GM12878 (cell line): ENCODE measurements around the gene DYNC2LI1. TPM values are rescaled to one million over a fixed set of nuclear protein-coding genes. Genes with fewer than 3 reads are reported as not detected.

Experiments used
- ATAC-seq: fragments of 200-7000 bp; cut with Tn5 transposase; 3 replicates; pipeline ENCODE4 v1.9.1; 2020; ENCODE audit warnings: mild to moderate bottlenecking, moderate library complexity
- BruUV-seq: library from RNA; stranded (reverse); fragments of 400-500 nt; replicated peaks from 2 replicates; lab custom pipeline; 2021; lab: Mats Ljungman, UMichigan
- CTCF ChIA-PET: fragments of 300-600 bp; sonication (Branson Sonifier 250); formaldehyde crosslinking; extraction: SDS; loops from one replicate; lab custom pipeline; 2021; ENCODE audit warnings: inconsistent platforms; lab: Yijun Ruan, JAX
- POLR2A ChIA-PET: fragments of 350-600 bp; formaldehyde crosslinking; extraction: SDS; loops from one replicate; lab custom pipeline; 2021; ENCODE audit warnings: inconsistent platforms; lab: Charles Lee
- RAD21 ChIA-PET: fragments of 300-600 bp; sonication (Branson Sonifier 250); formaldehyde crosslinking; loops from one replicate; lab custom pipeline; 2023; ENCODE audit warnings: antibody characterized with exemption; ENCODE audit not compliant: unreplicated experiment; lab: Charles Lee
- SMC1A ChIA-PET: fragments of 300-600 bp; sonication (Branson Sonifier 250); formaldehyde crosslinking; loops from one replicate; lab custom pipeline; 2023; ENCODE audit not compliant: unreplicated experiment, uncharacterized antibody; lab: Charles Lee
- DNase-seq: peaks from one replicate; pipeline ENCODE4 v3.0.0-alpha.2; 2011; ENCODE audit warnings: low read depth, low spot score
- FAIRE-seq: peaks from 3 replicates; lab custom pipeline; 2011; peaks lifted over from hg19 to GRCh38; lab: Jason Lieb, UNC
- H2AFZ ChIP-seq: 2 replicates; pipeline ENCODE4 v1.6.0; 2011; ENCODE audit warnings: low read depth, low read length, control low read depth; ENCODE audit not compliant: control insufficient read depth
- H3K27ac ChIP-seq: 2 replicates; pipeline ENCODE4 v1.5.1; 2011; ENCODE audit warnings: control low read depth; ENCODE audit not compliant: control insufficient read depth, insufficient read depth
- H3K27me3 ChIP-seq, 2 experiments: replicated peaks in 1 of 2; 2 replicates each; pipeline versions ENCODE4 v1.6.0 to v1.6.1; 2011; ENCODE audit warnings: low read length in 1 of 2; ENCODE audit not compliant: control insufficient read depth in 2 of 2, insufficient read depth in 2 of 2
- H3K36me3 ChIP-seq, 2 experiments: 2 replicates each; pipeline ENCODE4 v1.5.1; 2011; ENCODE audit warnings: low read length in 1 of 2; ENCODE audit not compliant: control insufficient read depth in 2 of 2, insufficient read depth in 2 of 2
- H3K4me1 ChIP-seq: 2 replicates; pipeline ENCODE4 v1.6.1; 2011; ENCODE audit warnings: mild to moderate bottlenecking, low read length, moderate library complexity, mixed read lengths; ENCODE audit not compliant: control insufficient read depth, insufficient read depth
- H3K4me2 ChIP-seq: 2 replicates; pipeline ENCODE4 v1.6.0; 2011; ENCODE audit warnings: control low read depth; ENCODE audit not compliant: control insufficient read depth, insufficient read depth
- H3K4me3 ChIP-seq: fragments of 200-600 bp; sonication (generic); 2 replicates; pipeline ENCODE4 v1.5.1; 2016
- H3K79me2 ChIP-seq: 2 replicates; pipeline ENCODE4 v1.6.0; 2011; ENCODE audit warnings: low read length; ENCODE audit not compliant: control insufficient read depth, insufficient read depth
- H3K9ac ChIP-seq: 2 replicates; pipeline ENCODE4 v1.8.0; 2011; ENCODE audit warnings: low read length, control low read depth, mixed read lengths; ENCODE audit not compliant: control insufficient read depth, insufficient read depth
- H3K9me3 ChIP-seq: replicated peaks from 3 replicates; pipeline ENCODE4 v1.5.1; 2011; ENCODE audit warnings: mild to moderate bottlenecking, low read length; ENCODE audit not compliant: control insufficient read depth, insufficient read depth
- H4K20me1 ChIP-seq: 2 replicates; pipeline ENCODE4 v1.6.0; 2011; ENCODE audit not compliant: control insufficient read depth, insufficient read depth
- BMI1 ChIP-seq: fragments of 450-650 bp; IDR thresholded peaks from 2 replicates; pipeline ENCODE4 v1.6.1; 2016; ENCODE audit warnings: mild to moderate bottlenecking, moderate library complexity, borderline replicate concordance
- CREB1 ChIP-seq: IDR thresholded peaks from 2 replicates; pipeline ENCODE4 v1.6.1; 2012; ENCODE audit warnings: low read depth, mild to moderate bottlenecking, inconsistent platforms
- EGR1 ChIP-seq, 2 experiments: IDR thresholded peaks; 1 replicate in 1 of 2; 2 replicates in 1 of 2; pipeline ENCODE4 v1.6.1; 2011 to 2012; ENCODE audit warnings: low read depth in 2 of 2, low read length in 2 of 2, borderline replicate concordance in 1 of 2, mild to moderate bottlenecking in 1 of 2, moderate library complexity in 1 of 2
- FOS ChIP-seq: IDR thresholded peaks from 3 replicates; pipeline ENCODE4 v1.6.1; 2011; ENCODE audit warnings: borderline replicate concordance; ENCODE audit not compliant: insufficient read length; ENCODE audit errors: extremely low read depth
- FOXM1 ChIP-seq: IDR thresholded peaks from 2 replicates; pipeline ENCODE4 v1.6.1; 2012; ENCODE audit warnings: low read depth, mild to moderate bottlenecking, inconsistent platforms, low read length, moderate library complexity
- GATAD2B ChIP-seq: fragments of 450-650 bp; conservative IDR thresholded peaks from 2 replicates; pipeline ENCODE4 v1.6.1; 2017; ENCODE audit warnings: low read depth, mild to moderate bottlenecking, moderate library complexity
- KLF5 ChIP-seq: fragments of 450-650 bp; IDR thresholded peaks from 2 replicates; pipeline ENCODE4 v1.6.1; 2014; ENCODE audit warnings: mild to moderate bottlenecking; ENCODE audit not compliant: partially characterized antibody
- LARP7 ChIP-seq: fragments of 450-650 bp; IDR thresholded peaks from 2 replicates; pipeline ENCODE4 v1.6.1; 2017; ENCODE audit warnings: mild to moderate bottlenecking
- MEF2A ChIP-seq: IDR thresholded peaks from 2 replicates; pipeline ENCODE4 v1.6.1; 2011; ENCODE audit warnings: low read depth, mild to moderate bottlenecking, low read length, moderate library complexity; ENCODE audit not compliant: insufficient read depth
- NFIC ChIP-seq: IDR thresholded peaks from 2 replicates; pipeline ENCODE4 v1.6.1; 2012; ENCODE audit warnings: low read depth, mild to moderate bottlenecking, inconsistent platforms, low read length, moderate library complexity
- RB1 ChIP-seq: fragments of 450-650 bp; formaldehyde crosslinking; IDR thresholded peaks from 2 replicates; pipeline ENCODE4 v1.6.1; 2017; ENCODE audit warnings: mild to moderate bottlenecking, borderline replicate concordance
- RELA ChIP-seq: fragments of 450-650 bp; IDR thresholded peaks from 2 replicates; pipeline ENCODE4 v1.8.0; 2014; ENCODE audit warnings: borderline replicate concordance; ENCODE audit not compliant: partially characterized antibody
- SIX5 ChIP-seq: IDR thresholded peaks from 2 replicates; pipeline ENCODE4 v1.6.1; 2011; ENCODE audit warnings: mild to moderate bottlenecking, low read depth, low read length, moderate library complexity; ENCODE audit not compliant: severe bottlenecking
- TCF7 ChIP-seq: IDR thresholded peaks from 2 replicates; pipeline ENCODE4 v1.6.1; 2014; ENCODE audit warnings: antibody characterized with exemption, borderline replicate concordance
- WRNIP1 ChIP-seq: IDR thresholded peaks from 2 replicates; pipeline ENCODE4 v1.6.1; 2011; ENCODE audit warnings: low read depth, low read length, improper control_type of control experiment, borderline replicate concordance
- ZBED1 ChIP-seq: IDR thresholded peaks from 2 replicates; pipeline ENCODE4 v1.6.1; 2016; ENCODE audit warnings: borderline replicate concordance
- WGBS: methylation state at CpG from one replicate; pipeline ENCODE4 v1.1.6; 2016; ENCODE audit warnings: low lambda C conversion rate; ENCODE audit not compliant: insufficient replicate concordance, insufficient coverage; ENCODE audit errors: missing lambda C conversion rate; 5-methylcytosine and 5-hydroxymethylcytosine counted together
- in situ Hi-C: fragments of 300-500 bp; cut with MboI; formaldehyde crosslinking; loops from 9 replicates; pipeline ENCODE4 v1.14.3; 2018; ENCODE audit warnings: mixed read lengths
- intact Hi-C: fragments of 100-400 bp; cut with micrococcal nuclease; formaldehyde crosslinking; loops from one replicate; pipeline ENCODE4 v1.14.2; 2022; ENCODE audit not compliant: unreplicated experiment
- polyA plus RNA-seq, 11 experiments: library from polyadenylated mRNA; depleted of rRNA in 4 of 11; unstranded in 6 of 11; stranded (reverse) in 5 of 11; fragments of >200 nt; fragmentation: Nextera tagmentation in 4 of 11; fragmentation: Illumina TruSeq in 1 of 11; extraction: Ambion mirVana in 4 of 11; extraction: Trizol in 1 of 11; gene quantifications; 1 replicate in 1 of 11; 2 replicates in 10 of 11; pipeline versions ENCODE4 v1.2.1 to v1.2.3, GENCODE V29; 2011 to 2016; ENCODE audit warnings: inconsistent platforms in 2 of 11, missing spikeins in 2 of 11, low read depth in 1 of 11
- total RNA-seq, 4 experiments: library from RNA; depleted of rRNA in 3 of 4; stranded (reverse); fragments of >200 nt in 3 of 4; fragmentation: Illumina TruSeq in 1 of 4; extraction: Trizol in 1 of 4; gene quantifications; 2 replicates each; pipeline versions ENCODE4 v1.2.1 to v1.2.3, GENCODE V29; 2013 to 2021
- TF ChIP-seq, protein P1 (sequence below): fragments of 450-650 bp; IDR thresholded peaks from 2 replicates; pipeline ENCODE4 v1.6.1; 2018; ENCODE audit warnings: mild to moderate bottlenecking, low read depth, moderate library complexity; ENCODE audit not compliant: partially characterized antibody
- TF ChIP-seq, protein P2 (sequence below): IDR thresholded peaks from 2 replicates; pipeline ENCODE4 v1.6.1; 2012; ENCODE audit warnings: low read depth, low read length, improper control_type of control experiment

DYNC2LI1 gene
- total and polyA plus RNA-seq, 10 of the 15 experiments (the other 5 are each of a cell fraction or from before 2014, with no cell fraction given), result 9.5 to 27.3 (median 19.3) TPM

- no peak for TF ChIP-seq RB1
Measured at GRCh38 chr2:43852196-43852730, 78.4 kb downstream of the DYNC2LI1 start (continued).

DNA sequence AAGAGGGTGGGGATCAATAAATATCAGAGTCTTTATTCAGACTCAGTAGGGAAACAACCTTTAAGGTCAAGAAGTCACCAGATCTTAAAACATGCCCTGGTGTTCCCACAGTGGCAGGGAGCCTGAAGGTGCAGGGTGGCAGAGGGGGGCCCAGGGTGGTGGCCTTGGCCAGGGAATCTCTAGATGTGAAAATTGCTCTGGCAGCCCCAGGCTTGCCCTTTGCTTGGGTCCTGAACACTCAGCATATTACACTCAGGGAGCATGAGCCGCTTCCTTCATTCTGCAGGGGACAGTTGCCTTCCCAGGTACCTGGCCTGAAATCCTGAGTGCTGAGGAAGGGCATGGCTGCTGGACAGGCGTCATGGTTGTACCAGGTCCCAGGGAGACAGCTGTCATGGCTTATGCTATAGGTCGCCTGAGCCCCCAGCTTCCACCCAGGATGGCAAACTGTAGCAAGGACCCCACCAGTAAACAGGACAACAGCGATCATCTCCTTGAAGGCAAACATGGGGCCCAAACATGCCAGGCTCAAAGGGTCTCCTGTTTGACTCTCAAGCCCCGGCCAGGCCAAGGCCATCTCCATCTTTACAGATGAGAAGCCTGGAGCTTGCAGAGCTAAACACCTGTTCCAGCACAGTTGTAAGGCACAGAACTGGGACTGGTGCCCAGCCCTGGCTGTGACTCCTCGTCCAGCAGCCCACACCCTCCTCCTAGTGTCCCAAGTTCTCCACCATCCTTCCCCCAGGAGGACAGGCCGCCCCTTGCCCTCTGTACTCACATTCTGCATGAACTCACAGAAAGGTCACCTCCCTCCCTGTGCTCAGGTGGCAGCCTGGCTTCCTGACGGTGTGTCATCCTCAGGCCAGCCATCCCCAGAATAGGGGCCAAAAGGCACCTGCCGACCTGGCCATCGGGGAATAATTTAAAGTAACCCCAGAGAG lies 79.6 kb downstream of the DYNC2LI1 start:
- Histone ChIP-seq H3K27ac (no peak overlapping the region), H3K4me3 (no peak overlapping the region), H3K27me3 (no peaks in the 10 kb centered on the region), H3K79me2 (no peaks in the 10 kb centered on the region), H3K9ac (no peak overlapping the region), H3K9me3 (no peaks in the 10 kb centered on the region), H2AFZ (no peak overlapping the region), H3K36me3 (no peaks in the 10 kb centered on the region), H4K20me1 (no peaks in the 10 kb centered on the region), H3K4me1 (no peaks in the 10 kb centered on the region), H3K4me2 (no peak overlapping the region)
- BruUV-seq, result no TSS peak
- ChIA-PET CTCF (no interaction called here), SMC1A (no interaction called here), POLR2A (no interaction called here), RAD21 (no interaction called here)
- intact Hi-C loops, result no loop called here
- FAIRE-seq (no peak), ATAC-seq (no peak), DNase-seq (no peak)
- in situ Hi-C loops, result no loop called here
- WGBS, result 27% methylated on average over 9 of the region's 10 CpGs
- no peak for TF ChIP-seq KLF5
- no peak for TF ChIP-seq TCF7
- no peak for TF ChIP-seq GATAD2B
- TF ChIP-seq BMI1, result no peak
- TF ChIP-seq, protein P1, sequence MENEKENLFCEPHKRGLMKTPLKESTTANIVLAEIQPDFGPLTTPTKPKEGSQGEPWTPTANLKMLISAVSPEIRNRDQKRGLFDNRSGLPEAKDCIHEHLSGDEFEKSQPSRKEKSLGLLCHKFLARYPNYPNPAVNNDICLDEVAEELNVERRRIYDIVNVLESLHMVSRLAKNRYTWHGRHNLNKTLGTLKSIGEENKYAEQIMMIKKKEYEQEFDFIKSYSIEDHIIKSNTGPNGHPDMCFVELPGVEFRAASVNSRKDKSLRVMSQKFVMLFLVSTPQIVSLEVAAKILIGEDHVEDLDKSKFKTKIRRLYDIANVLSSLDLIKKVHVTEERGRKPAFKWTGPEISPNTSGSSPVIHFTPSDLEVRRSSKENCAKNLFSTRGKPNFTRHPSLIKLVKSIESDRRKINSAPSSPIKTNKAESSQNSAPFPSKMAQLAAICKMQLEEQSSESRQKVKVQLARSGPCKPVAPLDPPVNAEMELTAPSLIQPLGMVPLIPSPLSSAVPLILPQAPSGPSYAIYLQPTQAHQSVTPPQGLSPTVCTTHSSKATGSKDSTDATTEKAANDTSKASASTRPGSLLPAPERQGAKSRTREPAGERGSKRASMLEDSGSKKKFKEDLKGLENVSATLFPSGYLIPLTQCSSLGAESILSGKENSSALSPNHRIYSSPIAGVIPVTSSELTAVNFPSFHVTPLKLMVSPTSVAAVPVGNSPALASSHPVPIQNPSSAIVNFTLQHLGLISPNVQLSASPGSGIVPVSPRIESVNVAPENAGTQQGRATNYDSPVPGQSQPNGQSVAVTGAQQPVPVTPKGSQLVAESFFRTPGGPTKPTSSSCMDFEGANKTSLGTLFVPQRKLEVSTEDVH, result no peak
- TF ChIP-seq, protein P2, sequence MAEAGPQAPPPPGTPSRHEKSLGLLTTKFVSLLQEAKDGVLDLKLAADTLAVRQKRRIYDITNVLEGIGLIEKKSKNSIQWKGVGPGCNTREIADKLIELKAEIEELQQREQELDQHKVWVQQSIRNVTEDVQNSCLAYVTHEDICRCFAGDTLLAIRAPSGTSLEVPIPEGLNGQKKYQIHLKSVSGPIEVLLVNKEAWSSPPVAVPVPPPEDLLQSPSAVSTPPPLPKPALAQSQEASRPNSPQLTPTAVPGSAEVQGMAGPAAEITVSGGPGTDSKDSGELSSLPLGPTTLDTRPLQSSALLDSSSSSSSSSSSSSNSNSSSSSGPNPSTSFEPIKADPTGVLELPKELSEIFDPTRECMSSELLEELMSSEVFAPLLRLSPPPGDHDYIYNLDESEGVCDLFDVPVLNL, result no peak
- TF ChIP-seq MEF2A, result no peak
- TF ChIP-seq RELA, result no peak
- no peak for TF ChIP-seq CREB1
- TF ChIP-seq FOS, result no peak
- TF ChIP-seq EGR1 (IDR thresholded peaks at IDR 0.05; ENCODE audit: borderline replicate concordance in 1 of 2, low read depth in 2 of 2, low read length in 2 of 2), result no peak
- no peak for TF ChIP-seq SIX5
- no peak for TF ChIP-seq WRNIP1
- TF ChIP-seq LARP7, result no peak
- TF ChIP-seq ZBED1, result no peak
- TF ChIP-seq NFIC, result no peak
- no peak for TF ChIP-seq FOXM1
